ENCODE results near the gene USF1.

Gene USF1

DNA sequence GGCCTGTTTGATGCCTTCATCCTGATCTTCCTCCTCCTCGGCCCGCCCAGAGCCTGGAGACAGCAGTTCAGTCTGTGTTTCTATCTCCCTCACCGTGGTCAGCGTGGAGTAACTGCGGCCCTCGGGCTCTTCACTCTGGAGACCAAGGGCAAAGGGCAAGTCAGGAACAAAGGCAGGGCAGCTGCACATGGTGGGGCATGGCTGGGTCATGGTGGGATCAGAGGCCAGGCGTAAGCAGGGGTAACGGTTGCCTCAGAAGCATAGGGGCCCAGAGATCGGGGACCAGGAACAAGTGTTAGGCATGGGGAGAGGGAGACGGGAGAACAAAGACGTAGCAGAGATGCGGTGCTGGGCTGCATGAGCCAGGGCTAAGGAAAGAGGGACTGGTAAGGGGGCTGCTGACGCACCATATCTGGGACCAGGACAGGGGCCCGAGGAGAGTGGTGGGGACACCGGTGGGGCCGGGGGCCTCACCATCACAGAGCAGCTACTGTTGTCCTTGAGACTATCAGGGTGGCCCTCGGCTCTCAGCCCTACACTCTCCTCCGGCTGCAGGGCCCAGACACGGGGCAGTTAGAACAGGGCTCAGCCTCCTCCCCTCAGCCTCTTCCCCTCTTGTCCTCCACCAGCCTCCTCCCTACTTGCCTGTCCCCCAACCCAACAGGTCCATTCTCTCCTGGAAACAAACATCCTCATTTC lies 27.1 kb upstream of the USF1 start:
- Histone ChIP-seq H2AFZ (ENCODE audit: low read depth, low read length) (no peak overlapping the region), H3K27me3 (ENCODE audit: insufficient read depth, low read length, poor library complexity) (no peaks in the 10 kb centered on the region), H3K4me2 (ENCODE audit: insufficient read depth, low read length) (no peak overlapping the region), H4K20me1 (ENCODE audit: insufficient read depth, low read length) (peaks cover 3% of the 10 kb centered on the region), H3K4me1 (ENCODE audit: insufficient read depth, low read length) (peaks cover 23% of the 10 kb centered on the region), H3K36me3 (ENCODE audit: insufficient read depth, low read length) (no peaks in the 10 kb centered on the region; the same call in 1 of the 2 replicates), H3K9ac (ENCODE audit: low read depth, low read length) (no peak overlapping the region), H3K27ac (ENCODE audit: low read length) (0 out of 2 replicates have a peak overlapping the region, but pooled peaks have one; percentile 18), H3K9me3 (ENCODE audit: insufficient read depth, low read length, severe bottlenecking) (no peaks in the 10 kb centered on the region), H3K79me2 (ENCODE audit: insufficient read depth, low read length) (peaks cover 18% of the 10 kb centered on the region), H3K4me3 (ENCODE audit: low read depth in 1 of 2, low read length in 2 of 2) (no peak overlapping the region)
- ATAC-seq (ENCODE audit: insufficient read depth, low read depth) (no peak), DNase-seq (no peak)
- TF ChIP-seq, protein P1, sequence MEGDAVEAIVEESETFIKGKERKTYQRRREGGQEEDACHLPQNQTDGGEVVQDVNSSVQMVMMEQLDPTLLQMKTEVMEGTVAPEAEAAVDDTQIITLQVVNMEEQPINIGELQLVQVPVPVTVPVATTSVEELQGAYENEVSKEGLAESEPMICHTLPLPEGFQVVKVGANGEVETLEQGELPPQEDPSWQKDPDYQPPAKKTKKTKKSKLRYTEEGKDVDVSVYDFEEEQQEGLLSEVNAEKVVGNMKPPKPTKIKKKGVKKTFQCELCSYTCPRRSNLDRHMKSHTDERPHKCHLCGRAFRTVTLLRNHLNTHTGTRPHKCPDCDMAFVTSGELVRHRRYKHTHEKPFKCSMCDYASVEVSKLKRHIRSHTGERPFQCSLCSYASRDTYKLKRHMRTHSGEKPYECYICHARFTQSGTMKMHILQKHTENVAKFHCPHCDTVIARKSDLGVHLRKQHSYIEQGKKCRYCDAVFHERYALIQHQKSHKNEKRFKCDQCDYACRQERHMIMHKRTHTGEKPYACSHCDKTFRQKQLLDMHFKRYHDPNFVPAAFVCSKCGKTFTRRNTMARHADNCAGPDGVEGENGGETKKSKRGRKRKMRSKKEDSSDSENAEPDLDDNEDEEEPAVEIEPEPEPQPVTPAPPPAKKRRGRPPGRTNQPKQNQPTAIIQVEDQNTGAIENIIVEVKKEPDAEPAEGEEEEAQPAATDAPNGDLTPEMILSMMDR (IDR thresholded peaks at IDR 0.05; ENCODE audit: borderline replicate concordance, extremely low read depth, low read length, poor library complexity, severe bottlenecking), result no peak
- TF ChIP-seq EZH2 (IDR thresholded peaks at IDR 0.05; ENCODE audit: borderline replicate concordance, low read depth, low read length, severe bottlenecking), result no peak

DNA sequence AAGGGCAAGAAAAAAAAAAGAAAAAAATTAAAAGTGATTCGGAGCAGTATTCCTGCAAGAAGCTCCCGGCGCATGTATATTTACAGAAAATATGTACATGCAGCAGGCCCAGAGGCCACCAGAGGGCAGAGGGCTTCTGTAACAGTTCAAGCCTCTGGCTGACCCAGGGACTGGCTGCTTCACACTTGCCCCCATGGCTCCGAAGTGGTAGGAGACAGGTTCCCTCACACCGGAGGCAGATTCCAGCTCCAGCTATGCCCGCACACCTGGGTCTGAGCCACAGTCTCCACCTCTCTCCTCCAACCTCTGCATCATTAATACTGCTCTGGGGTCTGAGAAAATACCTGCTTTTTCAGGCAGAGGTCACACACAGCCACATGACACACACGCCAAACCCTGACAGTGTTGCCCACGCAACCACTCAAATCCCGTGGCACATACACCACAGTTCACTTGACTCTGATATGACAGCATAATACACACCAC lies 26.2 kb upstream of the USF1 start:
- peaks cover 9% of the 10 kb centered on the region for H4K20me1 ChIP-seq (ENCODE audit: insufficient read depth, low read length)
- peaks cover 1% of the 10 kb centered on the region for H3K36me3 ChIP-seq (ENCODE audit: insufficient read depth, low read length)
- DNase-seq, result peak; percentile 38
- H2AFZ ChIP-seq (ENCODE audit: low read depth, low read length), result no peak overlapping the region
- H3K27ac ChIP-seq (ENCODE audit: low read length), result no peak overlapping the region
- no peak overlapping the region for H3K9ac ChIP-seq (ENCODE audit: low read depth, low read length)
- H3K27me3 ChIP-seq (ENCODE audit: insufficient read depth, low read length, poor library complexity), result no peaks in the 10 kb centered on the region
- H3K4me3 ChIP-seq (ENCODE audit: low read depth in 1 of 2, low read length in 2 of 2), result no peak overlapping the region
- H3K9me3 ChIP-seq (ENCODE audit: insufficient read depth, low read length, severe bottlenecking), result no peaks in the 10 kb centered on the region
- H3K79me2 ChIP-seq (ENCODE audit: insufficient read depth, low read length), result peaks cover 27% of the 10 kb centered on the region
- no peak overlapping the region for H3K4me2 ChIP-seq (ENCODE audit: insufficient read depth, low read length)
- H3K4me1 ChIP-seq (ENCODE audit: insufficient read depth, low read length), result peaks cover 32% of the 10 kb centered on the region
- TF ChIP-seq, protein P1 (IDR thresholded peaks at IDR 0.05; ENCODE audit: borderline replicate concordance, extremely low read depth, low read length, poor library complexity, severe bottlenecking), result peak; percentile 58
- no peak for TF ChIP-seq EZH2 (IDR thresholded peaks at IDR 0.05; ENCODE audit: borderline replicate concordance, low read depth, low read length, severe bottlenecking)
- no peak for ATAC-seq (ENCODE audit: insufficient read depth, low read depth)

DNA sequence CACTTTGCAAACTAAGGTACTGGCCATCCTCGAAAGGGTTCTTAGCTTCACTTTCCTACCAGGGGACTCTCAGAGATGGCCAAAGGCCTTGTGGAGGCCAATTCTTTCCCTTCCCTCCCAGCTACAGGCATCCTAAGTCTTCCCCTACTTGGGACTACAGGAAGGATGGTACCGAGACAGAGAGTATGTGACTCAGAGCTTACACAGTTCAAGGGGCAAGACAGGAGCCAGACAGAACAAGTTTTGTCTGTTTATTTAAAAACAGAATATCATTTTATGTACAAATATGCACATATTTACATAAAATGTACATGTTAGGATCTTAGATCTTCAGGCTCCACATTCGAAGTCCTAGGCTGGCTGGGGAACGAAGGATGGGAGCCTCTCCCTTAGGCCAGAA lies 25.0 kb upstream of the USF1 start:
- peaks cover 43% of the 10 kb centered on the region for H3K4me1 ChIP-seq (ENCODE audit: insufficient read depth, low read length)

More for the DNA sequence above, 25.0 kb upstream of the USF1 start:
- Histone ChIP-seq H3K27me3 (ENCODE audit: insufficient read depth, low read length, poor library complexity) (no peaks in the 10 kb centered on the region), H3K36me3 (ENCODE audit: insufficient read depth, low read length) (peaks cover 12% of the 10 kb centered on the region), H3K9ac (ENCODE audit: low read depth, low read length) (no peak overlapping the region), H4K20me1 (ENCODE audit: insufficient read depth, low read length) (peaks cover 16% of the 10 kb centered on the region), H3K79me2 (ENCODE audit: insufficient read depth, low read length) (peaks cover 38% of the 10 kb centered on the region), H3K27ac (ENCODE audit: low read length) (peak overlapping the region; percentile 60), H2AFZ (ENCODE audit: low read depth, low read length) (no peak overlapping the region; the same call in 1 of the 2 replicates), H3K9me3 (ENCODE audit: insufficient read depth, low read length, severe bottlenecking) (no peaks in the 10 kb centered on the region), H3K4me3 (ENCODE audit: low read depth in 1 of 2, low read length in 2 of 2) (no peak overlapping the region), H3K4me2 (ENCODE audit: insufficient read depth, low read length) (no peak overlapping the region)
- ATAC-seq (ENCODE audit: insufficient read depth, low read depth), result no peak
- no peak for DNase-seq
- TF ChIP-seq, protein P1 (IDR thresholded peaks at IDR 0.05; ENCODE audit: borderline replicate concordance, extremely low read depth, low read length, poor library complexity, severe bottlenecking), result no peak
- no peak for TF ChIP-seq EZH2 (IDR thresholded peaks at IDR 0.05; ENCODE audit: borderline replicate concordance, low read depth, low read length, severe bottlenecking)

Measured in DND-41 (cell line).